Gastrocnemius medialis (tissue), 4 donors: ENCODE measurements around the gene ACBD6. TPM values are rescaled to one million over a fixed set of nuclear protein-coding genes. Genes with fewer than 3 reads are reported as not detected.

Experiments
- ATAC-seq, 2 donors: fragments of 150-250 bp; one replicate each; pipeline ENCODE4 v1.9.1; 2016
- DNase-seq, 2 donors: peaks; one replicate each; pipeline ENCODE4 v3.0.0-alpha.2; 2019
- H3K27ac ChIP-seq, 4 donors: fragments of 200-600 bp; sonication (generic); 1 replicate in 1 of 4; 2 replicates in 3 of 4; pipeline ENCODE4 v1.5.1; 2016 to 2018; ENCODE audit warnings: mild to moderate bottlenecking in 2 of 4, moderate library complexity in 1 of 4
- H3K27me3 ChIP-seq, 3 donors: fragments of 200-600 bp; sonication (generic) in 2 of 3; 1 replicate in 1 of 3; 2 replicates in 2 of 3; pipeline versions ENCODE4 v1.5.1 to v1.6.0; 2016 to 2019; ENCODE audit warnings: mild to moderate bottlenecking in 1 of 3, moderate library complexity in 1 of 3
- H3K36me3 ChIP-seq, 2 donors: fragments of 200-600 bp; sonication (generic) in 1 of 2; one replicate each; pipeline ENCODE4 v1.5.1; 2017 to 2018
- H3K4me1 ChIP-seq, 2 donors: fragments of 200-600 bp; sonication (generic) in 1 of 2; one replicate each; pipeline ENCODE4 v1.5.1; 2016 to 2017; ENCODE audit warnings: mild to moderate bottlenecking in 2 of 2
- H3K4me3 ChIP-seq, 4 donors: fragments of 200-600 bp; sonication (generic) in 3 of 4; 1 replicate in 1 of 4; 2 replicates in 3 of 4; pipeline ENCODE4 v1.5.1; 2016 to 2019; ENCODE audit warnings: mild to moderate bottlenecking in 2 of 4
- H3K9me3 ChIP-seq, 3 donors: fragments of 200-600 bp; sonication (generic) in 2 of 3; 1 replicate in 1 of 3; 2 replicates in 2 of 3; pipeline ENCODE4 v1.5.1; 2016 to 2019
- CTCF ChIP-seq, 5 experiments: fragments of 450-650 bp in 3 of 5; fragments of 200-600 bp in 2 of 5; sonication (generic) in 2 of 5; IDR thresholded peaks in 4 of 5; conservative IDR thresholded peaks in 1 of 5; 1 replicate in 4 of 5; 2 replicates in 1 of 5; pipeline ENCODE4 v1.5.1; 2016 to 2019; ENCODE audit warnings: antibody characterized with exemption in 5 of 5, mild to moderate bottlenecking in 3 of 5, moderate library complexity in 3 of 5
- POLR2A ChIP-seq, 2 donors: fragments of 450-650 bp; IDR thresholded peaks; one replicate each; pipeline ENCODE4 v1.6.1; 2017; ENCODE audit warnings: antibody characterized with exemption in 2 of 2, mild to moderate bottlenecking in 2 of 2, moderate library complexity in 2 of 2
- in situ Hi-C, 4 donors: fragments of 200-750 bp; cut with MboI; loops; one replicate each; pipeline versions ENCODE4 v1.15.0 to v1.8.0; 2017; ENCODE audit warnings: low sequenced_read_pairs in 4 of 4
- intact Hi-C: fragments of 100-400 bp; cut with DNase I; formaldehyde crosslinking; loops from one replicate; pipeline ENCODE4 v1.15.1; 2023; ENCODE audit warnings: low total_unique reads
- total RNA-seq, 4 donors: library from RNA; depleted of rRNA; stranded (reverse); fragments of >200 nt; gene quantifications; one replicate each; pipeline versions ENCODE4 v1.1.0 to v1.2.3, GENCODE V29; 2016

Gene ACBD6
- total RNA-seq, 4 donors from 2014 or later, result 15.0 to 27.4 (median 19.1) TPM

GRCh38 chr1:180515857-180516388 lies 13.5 kb upstream of the ACBD6 start:
- Histone ChIP-seq H3K36me3 (no peaks in the 10 kb centered on the region), H3K27me3 (no peaks in the 10 kb centered on the region), H3K4me3 (no peak overlapping the region), H3K27ac (no peak overlapping the region), H3K4me1 (peaks cover 3 to 7% of the 10 kb centered on the region in 2 donors), H3K9me3 (no peaks in the 10 kb centered on the region)
- TF ChIP-seq CTCF (IDR thresholded peaks at IDR 0.05 in 4 of 5, conservative IDR thresholded peaks at IDR 0.05 in 1 of 5) (peak; percentile 64 to 81 (median 80)), POLR2A (IDR thresholded peaks at IDR 0.05) (no peak)
- intact Hi-C loops (loop anchor here (5.0 kb wide), 2 partner anchors 116 to 346 kb away; partner anchors contain the start of gene XPR1), in situ Hi-C loops (loop anchor here (5.0 to 25.0 kb wide), 7 partner anchors 109 to 649 kb away; partner anchors contain the start of gene STX6 (in 1 of the 4))
- peak; percentile 41 to 48 for DNase-seq
- ATAC-seq, result peak; percentile 96 to 100

DNA sequence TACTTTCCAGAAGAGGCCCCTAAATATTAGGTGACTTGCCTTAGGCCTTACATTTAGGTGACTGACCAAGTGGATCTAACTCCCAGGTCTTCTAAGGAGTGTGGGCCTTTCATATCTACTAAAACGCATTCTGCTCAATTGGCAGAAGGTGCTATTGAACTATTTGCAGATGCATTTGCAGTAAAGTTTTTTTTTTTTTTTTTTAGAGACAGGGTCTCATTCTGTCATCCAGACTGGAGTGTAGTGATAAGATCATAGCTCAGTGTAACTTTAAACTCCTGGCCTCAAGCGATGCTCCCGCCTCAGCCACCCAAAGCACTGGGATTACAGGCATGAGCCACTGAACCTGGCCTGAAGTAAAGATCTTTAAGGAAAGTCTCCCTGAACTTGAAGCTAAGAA lies 13.0 kb upstream of the ACBD6 start:
- in situ Hi-C loops, result loop anchor here (5.0 to 25.0 kb wide), 7 partner anchors 109 to 649 kb away; partner anchors contain the start of gene STX6 (in 1 of the 4)
- Histone ChIP-seq H3K9me3 (no peaks in the 10 kb centered on the region), H3K36me3 (no peaks in the 10 kb centered on the region), H3K27ac (no peak overlapping the region), H3K4me1 (peaks cover 3 to 7% of the 10 kb centered on the region in 2 donors), H3K27me3 (no peaks in the 10 kb centered on the region), H3K4me3 (no peak overlapping the region)
- intact Hi-C loops, result loop anchor here (5.0 kb wide), 2 partner anchors 117 to 347 kb away; partner anchors contain the start of gene XPR1
- DNase-seq, result no peak
- no peak for ATAC-seq
- TF ChIP-seq POLR2A (IDR thresholded peaks at IDR 0.05) (no peak), CTCF (IDR thresholded peaks at IDR 0.05 in 4 of 5, conservative IDR thresholded peaks at IDR 0.05 in 1 of 5) (no peak)

- DNase-seq (no peak), ATAC-seq (no peak)
- Histone ChIP-seq H3K4me1 (peaks cover 3 to 7% of the 10 kb centered on the region in 2 donors), H3K9me3 (no peaks in the 10 kb centered on the region), H3K36me3 (no peaks in the 10 kb centered on the region), H3K27ac (no peak overlapping the region), H3K4me3 (no peak overlapping the region), H3K27me3 (no peaks in the 10 kb centered on the region)
- in situ Hi-C loops, result loop anchor here (10.0 to 25.0 kb wide), 5 partner anchors 111 to 651 kb away; partner anchors contain the start of gene STX6 (in 1 of the 4)
- no peak for TF ChIP-seq POLR2A (IDR thresholded peaks at IDR 0.05)
- no peak for TF ChIP-seq CTCF (IDR thresholded peaks at IDR 0.05 in 4 of 5, conservative IDR thresholded peaks at IDR 0.05 in 1 of 5)
- intact Hi-C loops, result no loop called here
Measured at GRCh38 chr1:180513531-180513930, 11.2 kb upstream of the ACBD6 start.

- Histone ChIP-seq H3K4me1 (peaks cover under 1 to 3% of the 10 kb centered on the region in 2 donors), H3K36me3 (no peaks in the 10 kb centered on the region), H3K4me3 (no peak overlapping the region), H3K9me3 (no peaks in the 10 kb centered on the region), H3K27me3 (no peaks in the 10 kb centered on the region), H3K27ac (no peak overlapping the region)
- TF ChIP-seq POLR2A (IDR thresholded peaks at IDR 0.05), result no peak
- TF ChIP-seq CTCF (IDR thresholded peaks at IDR 0.05 in 4 of 5, conservative IDR thresholded peaks at IDR 0.05 in 1 of 5), result no peak
- in situ Hi-C loops (loop anchor here (10.0 to 25.0 kb wide), 5 partner anchors 114 to 654 kb away; partner anchors contain the start of gene STX6 (in 1 of the 4)), intact Hi-C loops (no loop called here)
- ATAC-seq (no peak), DNase-seq (no peak)
Measured at GRCh38 chr1:180510882-180511281, 8.5 kb upstream of the ACBD6 start.
